SU-DHL-6 (cell line): ENCODE measurements around the gene FXYD5.

Source experiments
- H2AFZ ChIP-seq: fragments of 200-600 bp; sonication (generic); 2 replicates; pipeline ENCODE4 v1.6.1; 2014; ENCODE audit warnings: low read depth, mild to moderate bottlenecking, moderate library complexity, mixed read lengths, antibody characterized with exemption, low read length; ENCODE audit not compliant: severe bottlenecking
- H3F3A ChIP-seq: fragments of 200-600 bp; shearing (Covaris generic); 2 replicates; pipeline ENCODE4 v1.6.0; 2016; ENCODE audit warnings: antibody characterized with exemption, mild to moderate bottlenecking; ENCODE audit not compliant: insufficient read depth
- H3K27ac ChIP-seq: fragments of 200-600 bp; sonication (generic); 2 replicates; pipeline ENCODE4 v1.5.1; 2016; ENCODE audit warnings: low read depth, mild to moderate bottlenecking, low read length, moderate library complexity, mixed read lengths
- H3K27me3 ChIP-seq: fragments of 200-600 bp; sonication (generic), shearing (Covaris generic); 2 replicates; pipeline ENCODE4 v1.6.0; 2014; ENCODE audit warnings: mild to moderate bottlenecking, low read length
- H3K36me3 ChIP-seq: fragments of 200-600 bp; sonication (generic); 2 replicates; pipeline ENCODE4 v1.6.1; 2014; ENCODE audit warnings: mild to moderate bottlenecking, low read length, mixed read lengths
- H3K4me2 ChIP-seq: fragments of 300-600, 200-600 bp; shearing (Covaris generic), sonication (generic); 2 replicates; pipeline ENCODE4 v1.6.0; 2014; ENCODE audit warnings: low read length, low read depth, mild to moderate bottlenecking; ENCODE audit not compliant: poor library complexity, severe bottlenecking
- H3K4me3 ChIP-seq: fragments of 200-600 bp; sonication (generic); 2 replicates; pipeline ENCODE4 v1.5.1; 2014; ENCODE audit warnings: antibody characterized with exemption, low read length, mild to moderate bottlenecking, mixed read lengths; ENCODE audit not compliant: insufficient read depth, poor library complexity, severe bottlenecking
- H3K79me2 ChIP-seq: fragments of 200-600 bp; sonication (generic); 2 replicates; pipeline ENCODE4 v1.6.1; 2014; ENCODE audit warnings: mild to moderate bottlenecking, low read length, moderate library complexity; ENCODE audit not compliant: insufficient read depth
- H3K9ac ChIP-seq: fragments of 200-600 bp; sonication (generic); 2 replicates; pipeline ENCODE4 v1.7.0; 2014; ENCODE audit warnings: mild to moderate bottlenecking, low read length
- H3K9me2 ChIP-seq: fragments of 200-600 bp; sonication (generic); replicated peaks from 2 replicates; pipeline ENCODE4 v1.6.1; 2014; ENCODE audit warnings: low read length; ENCODE audit not compliant: insufficient read depth
- H3K9me3 ChIP-seq: fragments of 200-600 bp; sonication (generic); 2 replicates; pipeline ENCODE4 v1.6.1; 2014; ENCODE audit warnings: low read length, mixed read lengths; ENCODE audit not compliant: insufficient read depth
- H4K20me1 ChIP-seq: fragments of 200-600 bp; sonication (generic); 2 replicates; pipeline ENCODE4 v1.6.1; 2014; ENCODE audit warnings: low read depth, mild to moderate bottlenecking, antibody characterized with exemption, low read length, moderate library complexity, mixed read lengths
- EZH2phosphoT487 ChIP-seq: fragments of 200-600 bp; sonication (generic), shearing (Covaris generic); conservative IDR thresholded peaks from 2 replicates; pipeline ENCODE4 v1.6.1; 2018; ENCODE audit warnings: mild to moderate bottlenecking, antibody characterized with exemption, low read length, moderate library complexity, mixed read lengths
- TF ChIP-seq, protein P1 (sequence below): fragments of 200-600 bp; sonication (generic); IDR thresholded peaks from one replicate; pipeline ENCODE4 v1.5.1; 2017; ENCODE audit warnings: antibody characterized with exemption, mild to moderate bottlenecking, low read length, moderate library complexity; ENCODE audit not compliant: insufficient read depth, poor library complexity, severe bottlenecking

The FXYD5 gene

GRCh38 chr19:35120492-35120891 lies 34.0 kb upstream of the FXYD5 start:
- no peak overlapping the region for H2AFZ ChIP-seq
- H4K20me1 ChIP-seq: no peaks in the 10 kb centered on the region
- no peaks in the 10 kb centered on the region for H3K27me3 ChIP-seq
- no peak overlapping the region for H3K27ac ChIP-seq
- no peaks in the 10 kb centered on the region for H3K9me2 ChIP-seq
- H3F3A ChIP-seq: no peaks in the 10 kb centered on the region
- no peak overlapping the region for H3K4me3 ChIP-seq
- no peak overlapping the region for H3K4me2 ChIP-seq
- no peaks in the 10 kb centered on the region for H3K79me2 ChIP-seq
- TF ChIP-seq EZH2phosphoT487: no peak
- TF ChIP-seq, protein P1, sequence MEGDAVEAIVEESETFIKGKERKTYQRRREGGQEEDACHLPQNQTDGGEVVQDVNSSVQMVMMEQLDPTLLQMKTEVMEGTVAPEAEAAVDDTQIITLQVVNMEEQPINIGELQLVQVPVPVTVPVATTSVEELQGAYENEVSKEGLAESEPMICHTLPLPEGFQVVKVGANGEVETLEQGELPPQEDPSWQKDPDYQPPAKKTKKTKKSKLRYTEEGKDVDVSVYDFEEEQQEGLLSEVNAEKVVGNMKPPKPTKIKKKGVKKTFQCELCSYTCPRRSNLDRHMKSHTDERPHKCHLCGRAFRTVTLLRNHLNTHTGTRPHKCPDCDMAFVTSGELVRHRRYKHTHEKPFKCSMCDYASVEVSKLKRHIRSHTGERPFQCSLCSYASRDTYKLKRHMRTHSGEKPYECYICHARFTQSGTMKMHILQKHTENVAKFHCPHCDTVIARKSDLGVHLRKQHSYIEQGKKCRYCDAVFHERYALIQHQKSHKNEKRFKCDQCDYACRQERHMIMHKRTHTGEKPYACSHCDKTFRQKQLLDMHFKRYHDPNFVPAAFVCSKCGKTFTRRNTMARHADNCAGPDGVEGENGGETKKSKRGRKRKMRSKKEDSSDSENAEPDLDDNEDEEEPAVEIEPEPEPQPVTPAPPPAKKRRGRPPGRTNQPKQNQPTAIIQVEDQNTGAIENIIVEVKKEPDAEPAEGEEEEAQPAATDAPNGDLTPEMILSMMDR: no peak
- no peak overlapping the region for H3K9ac ChIP-seq
- no peaks in the 10 kb centered on the region for H3K36me3 ChIP-seq
- H3K9me3 ChIP-seq: no peaks in the 10 kb centered on the region

DNA sequence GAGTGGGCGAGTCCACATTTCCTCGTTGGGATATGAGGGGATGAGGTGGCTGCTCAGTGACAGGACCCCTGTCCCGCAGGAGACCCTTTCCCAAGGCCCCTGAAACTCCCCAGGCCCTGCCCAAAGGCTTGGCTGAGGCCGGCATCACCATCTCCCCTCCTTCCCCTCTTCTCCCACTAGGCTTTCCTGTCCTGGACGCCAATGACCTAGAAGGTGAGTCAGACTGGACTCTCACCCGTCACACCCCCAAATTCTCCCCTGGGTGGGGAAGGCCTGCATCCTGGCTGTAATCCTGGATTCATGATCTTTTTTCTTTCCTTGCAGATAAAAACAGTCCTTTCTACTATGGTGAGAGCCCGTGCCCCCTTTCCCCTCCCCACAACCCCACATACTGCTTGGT lies 33.6 kb upstream of the FXYD5 start:
- Histone ChIP-seq H3K79me2 (no peaks in the 10 kb centered on the region), H3K27me3 (no peaks in the 10 kb centered on the region), H3K9ac (no peak overlapping the region), H3K36me3 (no peaks in the 10 kb centered on the region), H3K4me2 (no peak overlapping the region), H3K9me2 (no peaks in the 10 kb centered on the region), H2AFZ (no peak overlapping the region), H3F3A (no peaks in the 10 kb centered on the region), H3K9me3 (no peaks in the 10 kb centered on the region), H4K20me1 (no peaks in the 10 kb centered on the region), H3K4me3 (no peak overlapping the region), H3K27ac (no peak overlapping the region)
- TF ChIP-seq, protein P1: no peak
- no peak for TF ChIP-seq EZH2phosphoT487

DNA sequence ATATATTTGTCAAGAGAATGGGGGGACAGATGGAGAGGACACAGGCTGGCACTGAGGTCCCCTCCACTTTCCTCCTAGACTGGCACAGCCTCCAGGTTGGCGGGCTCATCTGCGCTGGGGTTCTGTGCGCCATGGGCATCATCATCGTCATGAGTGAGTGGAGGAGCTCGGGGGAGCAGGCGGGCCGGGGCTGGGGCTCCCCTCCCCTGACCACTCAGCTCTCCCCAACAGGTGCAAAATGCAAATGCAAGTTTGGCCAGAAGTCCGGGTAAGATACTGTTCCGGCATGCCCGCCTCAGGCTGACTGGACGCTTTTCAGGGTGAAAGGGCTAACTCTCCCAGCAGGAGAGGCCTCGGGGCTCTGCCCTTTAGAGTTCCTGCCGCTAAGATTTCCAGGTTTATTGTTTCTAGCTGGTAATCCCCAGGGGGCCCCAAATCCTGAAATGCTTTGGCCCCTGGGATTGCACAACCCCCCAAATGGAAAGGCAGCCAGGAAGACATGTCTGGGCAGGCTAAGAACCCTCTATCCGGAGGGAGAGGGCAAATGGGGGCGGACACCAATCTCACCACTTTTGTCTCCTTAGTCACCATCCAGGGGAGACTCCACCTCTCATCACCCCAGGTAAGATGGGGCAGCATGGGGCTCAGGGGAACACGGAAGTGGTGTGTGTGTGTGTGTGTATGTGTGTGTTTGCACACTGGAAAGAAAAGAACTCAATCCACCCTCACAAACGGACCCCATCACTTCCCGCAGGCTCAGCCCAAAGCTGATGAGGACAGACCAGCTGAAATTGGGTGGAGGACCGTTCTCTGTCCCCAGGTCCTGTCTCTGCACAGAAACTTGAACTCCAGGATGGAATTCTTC lies 31.6 kb upstream of the FXYD5 start:
- no peak overlapping the region for H3K4me3 ChIP-seq
- TF ChIP-seq, protein P1: no peak
- no peaks in the 10 kb centered on the region for H3K27me3 ChIP-seq
- no peaks in the 10 kb centered on the region for H3K36me3 ChIP-seq
- no peaks in the 10 kb centered on the region for H3K79me2 ChIP-seq
- H3K27ac ChIP-seq: no peak overlapping the region
- no peak overlapping the region for H2AFZ ChIP-seq
- H4K20me1 ChIP-seq: no peaks in the 10 kb centered on the region
- no peaks in the 10 kb centered on the region for H3K9me3 ChIP-seq
- H3K4me2 ChIP-seq: no peak overlapping the region
- H3K9me2 ChIP-seq: no peaks in the 10 kb centered on the region
- no peaks in the 10 kb centered on the region for H3F3A ChIP-seq
- no peak overlapping the region for H3K9ac ChIP-seq
